Measurements from ENCODE around the gene EYS.

DNA sequence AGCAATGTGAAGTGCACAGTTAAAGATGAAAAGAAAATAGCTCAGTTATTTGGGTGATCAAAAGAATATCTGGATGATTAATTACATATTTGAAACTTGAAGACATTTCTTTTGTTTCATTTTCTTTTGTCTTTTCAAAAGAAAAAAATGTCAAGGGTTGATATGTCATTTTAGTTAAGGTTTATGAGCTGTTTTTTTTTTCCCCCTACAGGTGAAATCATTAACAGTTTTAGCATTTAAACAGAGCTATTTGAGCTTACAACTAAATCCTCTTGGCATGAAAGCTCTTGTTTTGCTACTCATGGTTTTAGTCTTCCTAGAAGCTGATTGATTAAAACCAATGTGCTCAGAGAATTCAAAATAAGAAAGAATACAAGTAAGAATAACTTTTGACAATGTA lies 1184.2 kb downstream of the EYS start:
- no peak for TF ChIP-seq GATA2 (IDR thresholded peaks at IDR 0.05; ENCODE audit: low read depth, low read length)
- TF ChIP-seq GATA3 (IDR thresholded peaks at IDR 0.05; ENCODE audit: low read depth, low read length) = no peak

Measured in SH-SY5Y (cell line).